Right atrium auricular region (tissue), 2 donors: Measurements from ENCODE around the gene NSMCE1. TPM values are rescaled to one million over a fixed set of nuclear protein-coding genes. Genes with fewer than 3 reads are reported as not detected.
A peak's percentile ranks its signal among the peaks of the same experiment; 100 is the strongest.
"Not testable (repeated sequence)": the region's sequence is repeated elsewhere in the genome, so short reads cannot be mapped to it uniquely, and the experiment has no call there.

Source experiments
- DNase-seq: peaks from one replicate; pipeline ENCODE4 v3.0.0-alpha.2; 2019; ENCODE audit warnings: low spot score
- H3K27ac ChIP-seq, 2 donors: fragments of 200-600 bp; sonication (generic); 1 replicate in 1 of 2; 2 replicates in 1 of 2; pipeline ENCODE4 v1.5.1; 2016 to 2019
- H3K27me3 ChIP-seq, 2 donors: fragments of 200-600 bp; sonication (generic); one replicate each; pipeline versions ENCODE4 v1.5.1 to v1.6.0; 2017 to 2019
- H3K36me3 ChIP-seq: fragments of 200-600 bp; sonication (generic); one replicate; pipeline ENCODE4 v1.5.1; 2016
- H3K4me1 ChIP-seq, 2 donors: fragments of 200-600 bp; sonication (generic); one replicate each; pipeline versions ENCODE4 v1.5.1 to v1.6.0; 2017 to 2019
- H3K4me3 ChIP-seq, 2 donors: fragments of 200-600 bp; sonication (generic); 1 replicate in 1 of 2; 2 replicates in 1 of 2; pipeline ENCODE4 v1.5.1; 2017 to 2019; ENCODE audit warnings: mild to moderate bottlenecking in 1 of 2, moderate library complexity in 1 of 2
- H3K9me3 ChIP-seq, 2 donors: fragments of 200-600 bp; sonication (generic); one replicate each; pipeline ENCODE4 v1.5.1; 2019
- total RNA-seq, 2 donors: library from RNA; depleted of rRNA; stranded (reverse); fragments of >200 nt; gene quantifications; one replicate each; pipeline ENCODE4 v1.1.0, GENCODE V29; 2016
- TF ChIP-seq, protein P1 (sequence below), 2 donors: fragments of 200-600 bp; sonication (generic); IDR thresholded peaks; one replicate each; pipeline ENCODE4 v1.5.1; 2019; ENCODE audit warnings: antibody characterized with exemption in 2 of 2

The NSMCE1 gene
- total RNA-seq, 2 donors from 2014 or later = 24.0 to 35.8 TPM

DNA sequence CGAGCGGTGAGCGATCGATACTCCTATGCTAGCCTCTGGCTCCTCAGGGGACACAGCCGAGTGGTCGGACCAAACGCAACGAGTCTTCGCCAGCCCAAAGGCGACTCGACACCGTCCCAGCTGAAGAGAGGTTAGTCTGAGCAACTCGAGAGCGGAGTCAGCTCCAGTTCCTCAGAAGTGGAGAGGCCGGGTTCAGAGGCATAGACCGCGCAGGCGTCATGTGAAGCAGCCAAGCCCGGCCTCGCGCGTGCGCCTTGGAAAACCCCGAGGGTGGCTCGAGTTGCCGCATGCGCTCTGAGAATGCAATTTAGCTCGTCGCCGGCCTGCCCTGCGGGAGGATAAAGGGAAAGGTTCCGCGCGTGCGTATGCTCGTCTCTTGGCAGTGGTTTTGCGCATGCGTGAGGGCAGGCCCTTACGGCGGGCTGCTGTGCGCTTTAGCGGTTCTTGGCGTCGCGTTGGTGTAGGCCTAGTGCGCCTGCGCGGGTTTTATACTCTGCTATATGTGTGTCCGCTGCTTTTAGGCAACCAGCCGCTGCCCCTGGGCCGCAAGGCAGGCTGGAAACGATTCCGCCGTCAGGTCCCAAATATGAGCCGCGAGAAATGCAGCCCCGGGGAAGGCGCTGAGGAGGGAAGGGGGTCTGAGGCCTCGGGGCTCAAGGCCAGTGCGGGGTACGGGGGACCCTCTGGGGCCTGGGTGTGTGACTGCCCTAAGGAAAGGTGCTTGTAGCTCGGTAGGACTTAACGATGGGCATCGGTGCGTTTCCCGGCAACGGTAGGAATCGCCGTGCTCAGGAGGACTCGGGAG lies 64.9 kb downstream of the NSMCE1 start, which contains the start of gene KDM8:
Gene KDM8, plus strand, starts transcription at position 20 of the 805 bp plus-strand sequence. CDS start 6,598 bp downstream, outside the sequence.
- H3K27me3 ChIP-seq = no peaks in the 10 kb centered on the region
- peak within 1 kb of the TSS; percentile 65 to 67 for H3K4me3 ChIP-seq
- H3K36me3 ChIP-seq = no peaks in the 10 kb centered on the region
- H3K27ac ChIP-seq = peak within 1 kb of the TSS; percentile 96 to 97
- TF ChIP-seq, protein P1, sequence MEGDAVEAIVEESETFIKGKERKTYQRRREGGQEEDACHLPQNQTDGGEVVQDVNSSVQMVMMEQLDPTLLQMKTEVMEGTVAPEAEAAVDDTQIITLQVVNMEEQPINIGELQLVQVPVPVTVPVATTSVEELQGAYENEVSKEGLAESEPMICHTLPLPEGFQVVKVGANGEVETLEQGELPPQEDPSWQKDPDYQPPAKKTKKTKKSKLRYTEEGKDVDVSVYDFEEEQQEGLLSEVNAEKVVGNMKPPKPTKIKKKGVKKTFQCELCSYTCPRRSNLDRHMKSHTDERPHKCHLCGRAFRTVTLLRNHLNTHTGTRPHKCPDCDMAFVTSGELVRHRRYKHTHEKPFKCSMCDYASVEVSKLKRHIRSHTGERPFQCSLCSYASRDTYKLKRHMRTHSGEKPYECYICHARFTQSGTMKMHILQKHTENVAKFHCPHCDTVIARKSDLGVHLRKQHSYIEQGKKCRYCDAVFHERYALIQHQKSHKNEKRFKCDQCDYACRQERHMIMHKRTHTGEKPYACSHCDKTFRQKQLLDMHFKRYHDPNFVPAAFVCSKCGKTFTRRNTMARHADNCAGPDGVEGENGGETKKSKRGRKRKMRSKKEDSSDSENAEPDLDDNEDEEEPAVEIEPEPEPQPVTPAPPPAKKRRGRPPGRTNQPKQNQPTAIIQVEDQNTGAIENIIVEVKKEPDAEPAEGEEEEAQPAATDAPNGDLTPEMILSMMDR (IDR thresholded peaks at IDR 0.05) = no peak
- peaks cover 0 to 17% of the 10 kb centered on the region in 2 donors for H3K4me1 ChIP-seq
- H3K9me3 ChIP-seq = no peaks in the 10 kb centered on the region
- peak; percentile 99 for DNase-seq

DNA sequence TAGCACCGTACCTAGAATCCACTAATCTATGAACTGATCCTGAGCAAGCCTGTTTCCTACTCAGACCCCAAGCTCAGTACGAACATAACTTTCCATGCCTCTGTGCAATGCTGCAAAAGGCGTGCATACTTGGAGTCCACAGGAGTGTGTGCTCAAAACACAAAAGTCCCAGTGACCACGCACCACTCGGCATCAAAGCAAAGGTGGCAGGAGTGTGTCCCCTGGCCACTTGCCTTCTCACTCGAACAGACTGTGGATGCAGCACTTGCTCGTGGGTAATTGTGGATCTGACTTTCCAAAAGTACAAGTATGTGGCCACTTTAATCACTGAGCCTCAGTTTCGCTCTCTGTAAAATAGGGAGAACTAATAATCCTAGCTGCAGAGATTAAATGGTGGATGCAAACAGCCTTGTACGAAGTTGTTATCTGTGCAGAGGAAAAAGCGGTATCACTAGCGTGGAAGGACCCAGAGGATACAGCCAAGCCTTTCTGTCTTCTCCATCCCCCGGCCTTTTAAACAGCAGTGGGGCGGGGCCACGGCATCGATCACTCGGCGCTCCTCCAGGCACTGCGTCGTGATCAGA lies 65.6 kb downstream of the NSMCE1 start:
- peak overlapping the region; percentile 65 to 67 for H3K4me3 ChIP-seq
- no peaks in the 10 kb centered on the region for H3K9me3 ChIP-seq
- TF ChIP-seq, protein P1 (IDR thresholded peaks at IDR 0.05) = no peak
- H3K4me1 ChIP-seq = peaks cover 0 to 17% of the 10 kb centered on the region in 2 donors
- H3K27me3 ChIP-seq = no peaks in the 10 kb centered on the region
- peak overlapping the region; percentile 96 to 97 for H3K27ac ChIP-seq
- no peak for DNase-seq
- no peaks in the 10 kb centered on the region for H3K36me3 ChIP-seq

DNA sequence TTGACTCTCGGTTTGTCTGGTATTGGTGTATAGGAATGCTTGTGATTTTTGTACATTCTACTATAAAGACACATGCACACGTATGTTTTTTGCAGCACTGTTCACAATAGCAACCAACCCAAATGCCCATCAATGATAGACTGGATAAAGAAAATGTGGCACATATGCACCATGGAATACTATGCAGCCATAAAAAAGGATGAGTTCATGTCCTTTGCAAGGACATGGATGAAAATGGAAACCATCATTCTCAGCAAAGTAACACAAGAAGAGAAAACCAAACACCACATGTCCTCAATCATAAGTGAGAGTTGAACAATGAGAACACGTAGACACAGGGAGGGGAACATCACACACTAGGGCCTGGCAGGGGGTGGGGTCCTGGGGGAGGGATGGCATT lies 67.7 kb downstream of the NSMCE1 start:
- not testable (repeated sequence) for H3K27ac ChIP-seq

DNA sequence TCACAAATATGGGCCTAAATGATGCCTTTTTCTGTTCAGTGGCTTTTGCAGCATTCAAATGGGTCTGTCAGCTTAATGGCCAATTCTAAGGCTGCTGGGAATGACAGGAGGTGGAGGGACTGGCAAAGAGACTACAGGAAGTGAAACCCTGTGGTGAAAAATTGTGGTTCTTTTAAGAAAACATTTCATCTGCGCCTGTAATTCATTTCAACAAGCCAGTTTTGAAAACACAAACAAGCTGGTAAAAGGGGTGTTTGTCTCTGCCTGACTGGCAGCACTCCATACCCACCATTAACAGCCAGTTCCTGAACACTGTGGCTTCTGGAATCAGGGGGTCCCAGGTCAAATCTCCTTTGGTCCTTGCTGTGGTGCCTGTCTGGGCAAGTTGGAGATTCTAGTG lies 68.8 kb downstream of the NSMCE1 start:
- Histone ChIP-seq H3K4me3 (no peak overlapping the region), H3K4me1 (peaks cover 0 to 14% of the 10 kb centered on the region in 2 donors), H3K9me3 (no peaks in the 10 kb centered on the region), H3K27me3 (no peaks in the 10 kb centered on the region), H3K36me3 (no peaks in the 10 kb centered on the region), H3K27ac (no peak overlapping the region)
- TF ChIP-seq, protein P1 (IDR thresholded peaks at IDR 0.05) = no peak
- no peak for DNase-seq

More for the DNA sequence above, 67.7 kb downstream of the NSMCE1 start:
- not testable (repeated sequence) for H3K4me3 ChIP-seq, H3K36me3 ChIP-seq, H3K9me3 ChIP-seq, DNase-seq, H3K27me3 ChIP-seq
- peaks cover 0 to 17% of the 10 kb centered on the region in 2 donors for H3K4me1 ChIP-seq

DNA sequence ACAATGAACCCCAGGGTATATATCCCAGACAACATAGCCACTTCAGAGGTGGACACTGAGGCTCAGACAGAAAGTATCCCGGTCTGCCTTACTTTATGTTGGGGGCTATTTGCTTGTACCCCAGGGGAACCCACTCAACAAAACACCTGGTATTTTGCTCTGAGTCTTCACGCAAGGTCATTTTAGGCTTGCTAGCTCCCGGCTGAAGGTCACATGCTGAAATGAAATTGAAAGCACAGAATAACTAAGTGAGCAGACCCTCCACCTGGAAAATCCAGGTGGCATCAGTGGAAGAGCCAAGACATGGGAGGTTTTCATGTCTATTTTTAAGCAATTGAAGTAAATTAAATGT lies 69.4 kb downstream of the NSMCE1 start:
- no peaks in the 10 kb centered on the region for H3K36me3 ChIP-seq
- peaks cover 0 to 9% of the 10 kb centered on the region in 2 donors for H3K4me1 ChIP-seq
- no peaks in the 10 kb centered on the region for H3K9me3 ChIP-seq
- DNase-seq = no peak
- H3K27ac ChIP-seq = no peak overlapping the region
- H3K4me3 ChIP-seq = no peak overlapping the region
- H3K27me3 ChIP-seq = no peaks in the 10 kb centered on the region
- TF ChIP-seq, protein P1 (IDR thresholded peaks at IDR 0.05) = no peak

DNA sequence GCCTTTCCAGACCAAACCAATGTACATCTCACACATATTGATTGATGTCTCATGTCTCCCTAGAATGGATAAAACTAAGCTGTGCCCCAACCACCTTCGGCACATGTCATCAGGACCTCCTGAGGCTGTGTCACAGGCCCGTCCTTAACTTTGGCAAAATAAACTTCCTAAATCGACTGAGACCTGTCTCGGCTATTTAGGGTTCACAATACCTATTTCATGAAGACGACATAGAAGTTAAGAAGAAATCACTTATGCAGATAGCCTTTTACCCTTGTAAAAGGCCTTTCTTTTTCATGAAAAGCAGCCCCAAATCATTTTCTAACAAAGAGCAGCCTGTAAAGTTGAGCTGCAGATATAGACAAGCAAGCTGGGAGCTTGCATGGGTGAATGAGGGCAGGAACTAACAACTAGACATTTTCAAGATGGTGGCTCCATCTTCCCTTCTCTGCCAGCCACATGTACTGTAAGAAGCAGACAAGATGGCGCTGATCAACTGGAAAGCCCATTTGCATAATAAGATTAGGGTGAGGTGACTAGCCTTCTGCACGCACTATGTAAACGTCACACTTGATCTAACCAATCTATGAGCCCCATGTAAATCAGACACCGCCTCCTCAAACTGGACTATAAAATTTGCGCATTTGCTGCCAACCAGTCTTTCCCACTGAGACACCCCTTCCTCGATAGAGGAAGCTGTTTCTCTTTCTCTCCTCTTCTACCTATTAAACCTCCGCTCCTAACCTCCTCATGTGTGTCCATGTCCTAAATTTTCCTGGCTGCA lies 69.9 kb downstream of the NSMCE1 start:
- no peak for DNase-seq
- H3K9me3 ChIP-seq = no peaks in the 10 kb centered on the region
- H3K4me3 ChIP-seq = no peak overlapping the region
- peaks cover 0 to 6% of the 10 kb centered on the region in 2 donors for H3K4me1 ChIP-seq
- H3K36me3 ChIP-seq = no peaks in the 10 kb centered on the region
- TF ChIP-seq, protein P1 (IDR thresholded peaks at IDR 0.05) = no peak
- H3K27ac ChIP-seq = no peak overlapping the region
- no peaks in the 10 kb centered on the region for H3K27me3 ChIP-seq
